ENCODE measurements around the gene FOXO1.

Gene FOXO1

GRCh38 chr13:40666045-40666932 lies at the start of gene FOXO1:
TSS of gene FOXO1 (minus strand) at chr13:40666641. CDS start at chr13:40666212, 429 bp downstream.
- TF ChIP-seq EP300 (IDR thresholded peaks at IDR 0.05; ENCODE audit: borderline replicate concordance) (no peak), ZBTB7A (IDR thresholded peaks at IDR 0.05; ENCODE audit: low read depth) (no peak; the same call in 1 of the 2 replicates), TEAD4 (IDR thresholded peaks at IDR 0.05) (no peak), REST (IDR thresholded peaks at IDR 0.05; ENCODE audit: low read depth) (no peak), CEBPB (IDR thresholded peaks at IDR 0.05) (no peak), YY1 (IDR thresholded peaks at IDR 0.05; ENCODE audit: low read depth) (peak; percentile 15; the same call in 1 of the 2 replicates), EGR1 (IDR thresholded peaks at IDR 0.05) (no peak), RAD21 (IDR thresholded peaks at IDR 0.05; ENCODE audit: low read depth) (no peak), MAX (IDR thresholded peaks at IDR 0.05) (peak; percentile 42), TCF12 (IDR thresholded peaks at IDR 0.05; ENCODE audit: low read depth) (peak; percentile 45; the same call in 1 of the 2 replicates), CREB1 (IDR thresholded peaks at IDR 0.05; ENCODE audit: low read depth) (no peak), NFIC (IDR thresholded peaks at IDR 0.05) (0 out of 2 replicates have a peak, but pooled peaks have one; percentile 5), FOXM1 (IDR thresholded peaks at IDR 0.05; ENCODE audit: borderline replicate concordance, low read depth) (no peak), TAF1 (IDR thresholded peaks at IDR 0.05; ENCODE audit: low read depth) (peak; percentile 84), USF1 (IDR thresholded peaks at IDR 0.05) (no peak)

DNA sequence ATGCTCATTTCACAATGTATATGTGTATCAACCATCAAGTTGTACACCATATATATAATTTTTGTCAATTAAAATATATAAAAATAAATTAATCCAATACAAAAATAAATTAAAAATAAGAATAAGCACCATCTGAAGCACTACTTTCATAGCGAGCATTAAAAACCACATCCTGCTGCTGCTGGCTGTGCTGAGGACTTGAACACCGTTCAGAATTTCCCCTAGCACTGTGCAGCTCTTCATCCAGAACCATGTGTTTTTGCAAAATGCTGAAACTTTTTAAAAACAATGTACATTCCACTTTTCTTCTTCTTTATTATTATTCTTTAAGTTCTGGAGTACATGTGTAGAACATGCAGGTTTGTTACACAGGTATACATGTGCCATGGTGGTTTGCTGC lies 40.0 kb upstream of the FOXO1 start:
- TF ChIP-seq MAX (IDR thresholded peaks at IDR 0.05) (no peak), USF1 (IDR thresholded peaks at IDR 0.05) (no peak), NFIC (IDR thresholded peaks at IDR 0.05) (no peak), ZBTB7A (IDR thresholded peaks at IDR 0.05; ENCODE audit: low read depth) (no peak), FOXM1 (IDR thresholded peaks at IDR 0.05; ENCODE audit: borderline replicate concordance, low read depth) (no peak), EGR1 (IDR thresholded peaks at IDR 0.05) (no peak), CEBPB (IDR thresholded peaks at IDR 0.05) (no peak), YY1 (IDR thresholded peaks at IDR 0.05; ENCODE audit: low read depth) (no peak), TAF1 (IDR thresholded peaks at IDR 0.05; ENCODE audit: low read depth) (no peak), REST (IDR thresholded peaks at IDR 0.05; ENCODE audit: low read depth) (no peak), EP300 (IDR thresholded peaks at IDR 0.05; ENCODE audit: borderline replicate concordance) (no peak), RAD21 (IDR thresholded peaks at IDR 0.05; ENCODE audit: low read depth) (no peak), TCF12 (IDR thresholded peaks at IDR 0.05; ENCODE audit: low read depth) (no peak), TEAD4 (IDR thresholded peaks at IDR 0.05) (no peak), CREB1 (IDR thresholded peaks at IDR 0.05; ENCODE audit: low read depth) (no peak)

DNA sequence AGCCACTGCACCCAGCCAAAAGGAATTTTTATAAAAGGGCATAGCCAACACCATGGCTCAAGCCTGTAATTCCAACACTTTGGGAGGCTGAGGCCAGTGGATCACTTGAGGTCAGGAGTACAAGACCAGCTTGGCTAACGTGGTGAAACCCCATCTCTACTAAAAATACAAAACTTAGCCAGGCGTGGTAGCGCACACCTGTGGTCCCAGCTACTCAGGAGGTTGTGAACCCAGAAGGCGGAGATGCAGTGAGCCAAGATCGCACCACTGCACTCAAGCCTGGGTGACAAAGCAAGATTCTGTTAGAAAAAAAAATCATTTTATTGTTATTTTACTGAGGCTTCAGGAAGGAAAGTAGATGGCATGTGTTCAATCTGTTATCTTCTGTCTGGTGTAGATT lies 31.3 kb upstream of the FOXO1 start:
- no peak for TF ChIP-seq CEBPB (IDR thresholded peaks at IDR 0.05)
- no peak for TF ChIP-seq FOXM1 (IDR thresholded peaks at IDR 0.05; ENCODE audit: borderline replicate concordance, low read depth)
- TF ChIP-seq EP300 (IDR thresholded peaks at IDR 0.05; ENCODE audit: borderline replicate concordance) = no peak
- no peak for TF ChIP-seq YY1 (IDR thresholded peaks at IDR 0.05; ENCODE audit: low read depth)
- TF ChIP-seq NFIC (IDR thresholded peaks at IDR 0.05) = no peak
- TF ChIP-seq TCF12 (IDR thresholded peaks at IDR 0.05; ENCODE audit: low read depth) = no peak
- no peak for TF ChIP-seq RAD21 (IDR thresholded peaks at IDR 0.05; ENCODE audit: low read depth)
- no peak for TF ChIP-seq TEAD4 (IDR thresholded peaks at IDR 0.05)
- TF ChIP-seq CREB1 (IDR thresholded peaks at IDR 0.05; ENCODE audit: low read depth) = no peak
- no peak for TF ChIP-seq USF1 (IDR thresholded peaks at IDR 0.05)
- TF ChIP-seq REST (IDR thresholded peaks at IDR 0.05; ENCODE audit: low read depth) = no peak
- no peak for TF ChIP-seq TAF1 (IDR thresholded peaks at IDR 0.05; ENCODE audit: low read depth)
- no peak for TF ChIP-seq MAX (IDR thresholded peaks at IDR 0.05)
- TF ChIP-seq ZBTB7A (IDR thresholded peaks at IDR 0.05; ENCODE audit: low read depth) = no peak
- TF ChIP-seq EGR1 (IDR thresholded peaks at IDR 0.05) = no peak
